22Rv1 (cell line): ENCODE data around the gene EML4.

Source experiments
- H3K27ac ChIP-seq: fragments of 450-650 bp; 2 replicates; pipeline ENCODE4 v1.5.1; 2017
- ZFX ChIP-seq: fragments of 450-650 bp; IDR thresholded peaks from 2 replicates; pipeline ENCODE4 v1.6.1; 2017; ENCODE audit warnings: antibody characterized with exemption, borderline replicate concordance
- TF ChIP-seq, protein P1 (sequence below): fragments of 450-650 bp; IDR thresholded peaks from 2 replicates; pipeline ENCODE4 v1.5.1; 2017; ENCODE audit warnings: mild to moderate bottlenecking

Gene EML4

DNA sequence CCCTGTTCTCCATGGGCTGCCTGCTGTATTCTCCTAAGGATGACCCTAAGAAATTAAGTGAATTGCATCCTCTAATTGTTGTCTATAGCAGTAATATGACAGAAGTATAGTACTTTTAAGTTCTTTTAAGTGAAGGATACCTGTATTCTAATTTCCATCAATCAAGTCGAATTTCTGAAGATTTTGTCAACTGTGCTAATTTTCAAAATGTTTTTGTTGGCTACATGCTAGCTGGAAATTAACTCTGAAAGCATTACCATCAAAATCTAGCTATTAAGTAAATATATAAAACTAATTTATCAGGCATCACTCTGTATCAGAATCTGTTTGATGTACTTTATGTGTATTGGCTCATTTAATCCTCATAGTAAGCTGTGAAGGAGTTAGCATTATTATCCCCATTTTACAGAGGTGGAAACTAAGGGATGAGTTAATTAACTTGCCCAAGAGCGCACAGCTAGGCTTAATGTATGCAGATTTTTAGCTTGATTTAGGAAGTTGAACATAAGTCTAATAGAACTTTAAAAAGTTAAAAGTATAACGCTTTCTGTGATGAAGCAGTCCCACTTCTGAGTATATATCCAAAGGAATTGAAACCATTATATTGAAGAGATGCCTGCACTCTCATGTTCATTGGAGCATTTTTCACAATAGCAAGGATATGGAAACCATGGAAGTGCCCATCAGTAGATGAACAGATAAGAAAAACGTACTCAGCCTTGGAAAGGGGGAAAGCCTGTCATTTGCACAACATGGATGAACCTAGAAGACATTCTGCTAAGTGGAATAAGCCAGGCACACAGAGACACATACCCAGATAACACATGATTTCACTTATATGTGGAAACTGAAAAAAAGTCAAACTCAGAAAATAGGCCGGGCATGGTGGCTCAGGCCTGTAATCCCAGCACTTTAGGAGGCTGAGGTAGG is 32.0 kb downstream of the EML4 start:
- no peak for TF ChIP-seq ZFX
- TF ChIP-seq, protein P1, sequence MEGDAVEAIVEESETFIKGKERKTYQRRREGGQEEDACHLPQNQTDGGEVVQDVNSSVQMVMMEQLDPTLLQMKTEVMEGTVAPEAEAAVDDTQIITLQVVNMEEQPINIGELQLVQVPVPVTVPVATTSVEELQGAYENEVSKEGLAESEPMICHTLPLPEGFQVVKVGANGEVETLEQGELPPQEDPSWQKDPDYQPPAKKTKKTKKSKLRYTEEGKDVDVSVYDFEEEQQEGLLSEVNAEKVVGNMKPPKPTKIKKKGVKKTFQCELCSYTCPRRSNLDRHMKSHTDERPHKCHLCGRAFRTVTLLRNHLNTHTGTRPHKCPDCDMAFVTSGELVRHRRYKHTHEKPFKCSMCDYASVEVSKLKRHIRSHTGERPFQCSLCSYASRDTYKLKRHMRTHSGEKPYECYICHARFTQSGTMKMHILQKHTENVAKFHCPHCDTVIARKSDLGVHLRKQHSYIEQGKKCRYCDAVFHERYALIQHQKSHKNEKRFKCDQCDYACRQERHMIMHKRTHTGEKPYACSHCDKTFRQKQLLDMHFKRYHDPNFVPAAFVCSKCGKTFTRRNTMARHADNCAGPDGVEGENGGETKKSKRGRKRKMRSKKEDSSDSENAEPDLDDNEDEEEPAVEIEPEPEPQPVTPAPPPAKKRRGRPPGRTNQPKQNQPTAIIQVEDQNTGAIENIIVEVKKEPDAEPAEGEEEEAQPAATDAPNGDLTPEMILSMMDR, result no peak
- no peak overlapping the region for H3K27ac ChIP-seq

DNA sequence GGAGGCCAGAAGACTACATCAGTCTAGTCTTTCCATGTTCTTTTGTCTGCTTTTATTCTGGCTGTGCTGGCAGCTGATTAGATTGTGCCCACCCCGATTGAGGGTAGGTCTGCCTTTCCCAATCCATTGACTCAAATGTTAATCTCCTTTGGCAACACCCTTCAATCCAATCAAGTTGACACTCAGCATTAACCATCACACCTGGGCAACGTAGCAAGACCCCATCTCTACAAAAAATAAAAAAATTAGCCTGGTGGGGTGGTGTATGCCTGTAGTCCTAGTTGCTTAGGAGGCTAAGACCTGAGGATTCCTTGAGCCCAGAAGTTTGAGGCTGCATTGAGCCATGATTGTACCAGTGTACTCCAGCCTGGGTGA is 33.5 kb downstream of the EML4 start:
- no peak overlapping the region for H3K27ac ChIP-seq
- no peak for TF ChIP-seq ZFX
- TF ChIP-seq, protein P1, result no peak

DNA sequence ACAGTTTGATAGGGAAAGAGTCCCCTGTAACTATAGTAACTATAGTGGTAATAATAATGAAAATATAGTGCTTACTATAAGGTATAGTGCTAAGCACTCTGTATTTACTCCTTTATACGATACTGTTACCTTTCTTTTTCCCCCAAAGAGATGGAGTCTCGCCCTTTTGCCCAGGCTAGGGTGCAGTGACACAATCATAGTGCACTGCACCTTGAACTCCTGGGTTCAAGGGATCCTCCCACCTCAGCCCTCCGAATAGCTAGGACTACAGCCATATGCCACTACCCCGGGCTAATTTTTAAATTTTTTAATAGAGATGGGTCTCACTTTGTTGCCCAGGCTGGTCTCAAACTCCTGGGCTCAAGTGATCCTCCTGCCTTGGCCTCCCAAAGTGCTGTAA is 34.6 kb downstream of the EML4 start:
- no peak overlapping the region for H3K27ac ChIP-seq
- TF ChIP-seq, protein P1, result no peak
- no peak for TF ChIP-seq ZFX

DNA sequence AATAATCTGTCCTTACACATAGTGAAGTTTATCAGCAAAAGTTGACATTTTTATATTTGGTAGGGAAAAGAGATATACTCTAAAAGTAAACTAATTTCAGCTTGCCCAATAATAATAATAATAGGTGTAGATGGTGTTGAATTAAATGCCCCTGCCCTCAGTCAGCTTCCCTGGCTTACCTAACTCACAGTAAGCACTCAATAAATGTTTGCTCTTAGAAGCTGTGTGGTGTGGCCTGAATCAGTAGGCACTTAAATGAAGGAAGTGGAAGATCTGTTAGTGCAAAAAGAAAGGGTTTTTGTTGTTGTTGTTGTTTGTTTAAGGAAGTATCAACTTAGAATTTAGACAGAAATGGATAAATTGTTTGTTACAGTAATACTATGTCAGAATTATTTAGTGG is 36.2 kb downstream of the EML4 start:
- no peak overlapping the region for H3K27ac ChIP-seq
- no peak for TF ChIP-seq ZFX
- TF ChIP-seq, protein P1, result no peak

DNA sequence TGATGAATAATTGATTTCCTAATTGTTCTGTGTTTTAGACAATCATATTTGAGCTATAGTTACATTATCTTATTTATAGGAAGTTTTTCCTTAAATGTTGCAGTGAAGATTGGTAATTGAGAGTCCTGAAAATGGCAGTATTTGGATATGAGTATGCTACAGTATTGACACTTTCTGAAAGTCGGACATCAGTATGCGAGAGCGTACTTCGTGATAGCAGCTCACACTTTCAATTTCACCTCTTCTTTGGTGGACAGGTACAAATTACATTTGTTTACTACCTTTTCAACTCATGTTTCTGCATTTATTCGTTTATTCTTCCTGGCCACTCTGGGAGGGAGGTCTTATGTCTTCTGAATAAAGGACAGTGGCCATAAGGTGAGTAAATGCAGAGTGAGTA is 38.7 kb downstream of the EML4 start:
- no peak overlapping the region for H3K27ac ChIP-seq
- TF ChIP-seq ZFX, result no peak
- TF ChIP-seq, protein P1, result no peak

DNA sequence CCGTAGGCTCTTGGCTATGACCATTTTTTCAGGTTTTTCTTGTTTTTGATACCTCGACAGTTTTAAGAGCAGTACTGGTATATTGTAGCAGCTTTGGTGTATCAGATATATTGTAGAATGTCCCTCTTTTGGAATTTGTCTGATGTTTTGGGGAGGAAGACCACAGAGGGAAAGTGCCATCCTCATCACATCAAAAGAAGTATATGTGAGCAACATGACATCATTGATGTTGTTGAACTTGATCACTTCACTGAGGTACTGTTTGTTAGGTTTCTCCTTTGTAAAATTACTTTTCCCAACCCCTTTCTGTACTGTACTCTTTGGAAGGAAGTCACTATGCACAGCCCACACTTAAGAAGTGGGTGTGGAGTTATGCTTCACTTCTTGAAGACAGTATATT is 41.0 kb downstream of the EML4 start:
- H3K27ac ChIP-seq, result no peak overlapping the region
- TF ChIP-seq, protein P1, result no peak
- TF ChIP-seq ZFX, result no peak

DNA sequence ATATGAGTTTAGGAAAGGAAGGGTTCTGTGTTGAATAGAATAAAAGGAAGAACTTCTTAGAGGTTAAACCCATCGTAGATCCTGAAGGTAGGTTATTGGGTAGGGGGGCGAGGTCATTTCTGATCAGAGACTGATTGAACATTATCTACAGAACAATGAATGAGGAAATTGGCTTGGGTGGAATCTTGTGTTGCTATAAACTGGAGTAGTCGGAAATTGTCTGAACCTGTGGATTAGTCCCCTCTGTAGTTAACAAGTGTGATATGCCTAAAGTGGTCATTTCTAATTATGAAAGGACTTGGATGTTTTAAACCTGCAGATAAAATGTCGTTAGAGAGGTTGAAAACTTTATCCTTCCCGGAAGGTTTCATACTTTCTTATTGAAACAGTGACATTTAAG is 42.1 kb downstream of the EML4 start:
- H3K27ac ChIP-seq, result no peak overlapping the region
- TF ChIP-seq ZFX, result no peak

DNA sequence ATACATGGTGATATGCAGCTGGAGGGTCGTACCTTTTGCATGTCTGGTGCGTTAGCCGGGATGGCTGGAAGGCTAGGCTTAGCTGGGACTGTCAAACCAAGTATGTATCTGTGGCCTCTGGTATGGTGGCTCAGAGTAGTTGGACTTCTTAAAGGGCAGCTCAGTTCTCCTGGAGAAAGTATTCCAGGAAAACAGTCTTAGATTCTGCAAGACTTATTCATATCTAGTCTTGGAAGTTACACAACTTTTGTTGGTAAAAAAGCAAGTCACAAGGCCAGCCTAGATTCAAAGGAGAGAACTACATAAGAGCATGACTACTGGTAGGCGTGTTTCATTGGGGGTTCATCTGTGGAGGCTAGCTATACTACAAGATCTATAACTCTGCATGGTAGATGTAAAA is 45.5 kb downstream of the EML4 start:
- no peak overlapping the region for H3K27ac ChIP-seq
- TF ChIP-seq, protein P1, result no peak
- no peak for TF ChIP-seq ZFX
